HG03060 (cell line): ENCODE results near the gene FBXO31.

Source experiments
- ATAC-seq: cut with Tn5 transposase; IDR thresholded peaks from one replicate; pipeline ENCODE4 v1.9.1; 2021; ENCODE audit warnings: low read depth, moderate number of reproducible peaks; ENCODE audit not compliant: unreplicated experiment

The FBXO31 gene

DNA sequence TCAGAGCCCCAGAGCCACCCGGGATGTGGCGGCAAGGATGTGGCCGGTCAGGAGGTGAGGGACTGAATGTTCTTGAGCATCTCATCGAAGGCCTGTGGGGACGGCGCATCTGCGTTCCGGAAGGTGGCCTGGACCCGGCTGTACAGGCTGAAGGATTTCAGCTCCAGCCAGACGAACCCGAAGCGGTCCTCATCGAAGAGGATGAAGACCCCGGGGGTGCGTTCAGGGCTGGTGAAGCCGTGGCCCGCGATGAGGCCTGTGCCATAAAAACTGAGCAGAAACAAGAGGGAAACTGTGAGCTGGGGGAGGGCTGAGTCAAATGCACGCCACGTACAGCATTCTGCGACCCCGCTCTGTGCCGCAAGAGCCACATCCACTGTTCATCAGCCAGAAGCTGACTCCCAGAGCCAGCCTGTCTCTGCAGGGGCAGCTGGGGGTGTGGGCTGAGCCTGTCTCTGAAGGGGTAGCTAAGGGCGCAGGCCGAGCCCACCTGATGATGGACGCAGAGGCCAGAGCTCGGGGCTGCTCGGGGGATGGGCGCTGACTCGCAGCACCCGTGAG is 52.3 kb downstream of the FBXO31 start:
- ATAC-seq, result no peak

DNA sequence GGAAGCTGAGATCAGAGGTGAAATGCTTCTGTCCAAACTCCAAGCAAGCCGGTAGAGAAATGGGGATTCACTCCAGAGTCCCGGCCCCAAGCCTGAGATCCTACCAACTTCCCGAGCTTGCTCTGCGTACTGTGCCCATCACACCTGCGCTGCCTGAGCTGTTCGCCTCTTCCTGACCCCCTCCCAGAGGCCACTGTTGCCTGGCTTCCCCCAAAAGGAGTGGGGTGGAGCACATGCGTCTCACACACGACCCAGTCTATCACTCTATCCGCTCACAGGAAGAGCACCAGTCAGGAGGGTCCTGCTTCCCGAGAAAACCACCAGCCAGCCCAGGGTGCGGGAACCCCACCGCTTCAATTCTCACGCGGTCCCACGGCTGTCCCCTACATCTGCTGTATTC is 52.9 kb downstream of the FBXO31 start:
- ATAC-seq, result no peak

DNA sequence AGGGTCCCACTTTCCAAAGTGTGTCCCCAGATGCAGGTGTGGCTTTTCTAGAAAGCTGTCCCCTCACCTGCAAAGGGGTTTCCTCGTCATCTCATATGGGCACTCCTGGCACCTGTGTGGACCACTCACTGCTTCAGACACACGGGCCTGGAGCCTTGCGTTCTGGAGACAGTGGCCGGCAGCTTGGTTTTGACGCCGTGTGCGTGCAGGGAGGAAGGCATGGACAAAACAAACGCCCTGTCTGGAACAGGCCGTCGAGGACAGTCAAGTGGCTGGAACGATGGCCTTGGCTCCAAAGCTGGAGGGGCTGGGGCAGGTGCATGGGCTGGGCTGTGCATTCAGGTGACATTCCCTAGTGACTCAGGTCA is 53.3 kb downstream of the FBXO31 start:
- no peak for ATAC-seq

DNA sequence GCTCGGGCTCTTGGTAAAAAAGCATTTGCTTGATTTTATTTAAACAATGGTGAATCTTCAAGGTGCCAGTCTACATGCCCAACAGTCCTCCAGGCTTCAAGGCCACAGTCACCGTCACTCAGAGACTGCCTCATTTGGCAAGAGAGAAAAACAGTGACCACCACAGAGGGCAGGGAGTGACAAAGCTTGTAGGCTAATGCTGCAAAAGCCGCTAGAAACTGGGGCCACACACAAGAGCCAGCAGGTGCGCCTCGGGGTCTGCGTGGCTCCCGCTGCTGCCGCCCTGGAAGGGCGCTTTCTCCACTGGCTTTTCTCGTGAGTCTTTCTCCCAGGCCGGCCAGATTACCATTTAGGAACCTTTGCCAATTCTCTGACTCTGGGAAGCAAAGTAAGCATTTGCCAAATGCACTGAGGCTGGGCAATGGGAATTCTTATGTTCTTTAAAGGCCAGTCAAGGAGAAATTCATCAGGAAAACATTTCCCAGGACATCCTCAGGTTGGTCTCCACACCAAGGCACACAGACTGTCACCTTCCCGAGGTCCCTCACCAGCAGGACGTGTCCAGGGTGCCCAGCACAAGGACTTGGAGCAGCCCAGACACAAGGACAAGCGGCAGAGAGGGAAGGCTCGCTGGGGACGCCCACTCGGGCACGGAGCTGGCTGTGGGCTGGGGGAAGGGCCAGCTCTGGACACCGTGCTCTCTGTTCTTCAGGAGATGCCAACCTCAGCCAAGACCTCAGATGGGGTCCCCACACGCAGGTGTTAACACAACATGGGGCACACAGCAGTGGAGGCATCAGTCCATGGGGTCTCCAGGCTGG is 53.9 kb downstream of the FBXO31 start:
- no peak for ATAC-seq

DNA sequence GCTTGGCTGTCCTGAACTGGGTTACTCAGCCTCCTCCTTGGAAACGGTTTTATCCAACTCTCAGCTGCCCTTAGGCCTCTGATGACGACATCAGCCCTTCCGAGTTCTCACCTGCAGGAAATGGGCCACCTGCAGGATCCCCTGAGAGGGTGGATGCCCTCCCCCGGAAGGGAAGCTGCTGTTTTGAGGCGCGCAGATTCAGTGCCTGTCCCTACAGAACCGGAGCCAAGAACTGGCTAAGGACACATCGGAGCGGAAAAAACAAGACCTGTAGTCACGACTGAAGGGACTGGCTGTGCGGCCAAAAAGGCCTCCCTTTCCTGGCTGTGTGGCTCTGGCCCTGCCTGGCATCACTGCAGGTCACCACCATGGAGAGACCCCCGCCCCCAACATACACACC is 54.7 kb downstream of the FBXO31 start:
- no peak for ATAC-seq

DNA sequence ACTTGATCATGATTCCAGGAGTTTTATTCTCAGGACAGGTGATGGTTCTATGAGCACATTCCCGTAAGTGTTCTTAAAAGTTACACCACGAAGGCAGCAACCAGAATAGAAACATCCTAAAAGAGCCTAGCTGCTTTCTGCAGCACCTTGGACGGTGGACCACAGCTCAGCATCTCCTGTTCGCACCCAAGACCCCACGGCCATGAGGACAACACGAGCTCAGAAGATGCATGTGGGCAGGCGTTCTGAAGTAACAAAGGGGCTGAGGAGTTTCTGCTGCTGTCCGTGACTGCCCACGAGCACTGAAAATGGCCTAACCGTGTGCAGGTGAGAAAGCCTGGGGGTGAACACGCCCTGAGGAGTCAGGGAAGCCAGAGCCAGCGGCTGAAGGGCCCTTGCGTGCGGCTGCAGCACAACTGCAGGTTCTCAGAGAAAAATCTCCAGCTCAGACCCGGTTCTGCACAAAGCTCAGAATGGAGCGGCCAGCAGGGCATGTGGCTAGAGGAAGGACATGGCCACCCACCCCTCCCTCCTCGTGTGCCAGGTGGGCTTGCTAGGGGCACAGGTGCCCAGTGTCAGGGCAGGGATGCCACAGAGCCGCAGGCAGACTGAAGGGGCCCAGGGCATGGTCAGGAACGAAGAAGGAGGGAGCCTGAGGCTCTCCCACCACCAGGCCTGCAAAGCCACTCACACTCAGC is 55.6 kb downstream of the FBXO31 start:
- ATAC-seq, result no peak

DNA sequence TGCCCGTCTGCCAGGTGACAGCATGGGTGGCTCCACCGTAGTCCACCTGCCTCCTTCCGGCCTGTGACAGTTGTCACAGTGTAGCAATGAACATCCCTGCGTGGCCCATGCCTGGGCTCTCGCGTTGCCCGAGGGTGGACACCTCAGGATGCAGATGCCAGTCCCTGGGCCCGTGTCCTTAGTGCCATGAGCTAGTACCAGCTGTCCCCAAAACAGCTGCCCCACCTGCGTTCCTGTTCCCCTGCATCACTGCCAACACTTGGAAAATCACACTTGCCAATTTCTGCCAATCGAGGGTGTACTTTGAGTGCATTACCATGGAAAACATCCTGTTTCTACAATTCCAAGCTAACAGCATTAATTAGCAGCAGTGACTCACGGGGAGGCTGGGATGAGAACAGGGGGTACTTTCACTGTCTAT is 57.4 kb downstream of the FBXO31 start:
- ATAC-seq, result no peak

DNA sequence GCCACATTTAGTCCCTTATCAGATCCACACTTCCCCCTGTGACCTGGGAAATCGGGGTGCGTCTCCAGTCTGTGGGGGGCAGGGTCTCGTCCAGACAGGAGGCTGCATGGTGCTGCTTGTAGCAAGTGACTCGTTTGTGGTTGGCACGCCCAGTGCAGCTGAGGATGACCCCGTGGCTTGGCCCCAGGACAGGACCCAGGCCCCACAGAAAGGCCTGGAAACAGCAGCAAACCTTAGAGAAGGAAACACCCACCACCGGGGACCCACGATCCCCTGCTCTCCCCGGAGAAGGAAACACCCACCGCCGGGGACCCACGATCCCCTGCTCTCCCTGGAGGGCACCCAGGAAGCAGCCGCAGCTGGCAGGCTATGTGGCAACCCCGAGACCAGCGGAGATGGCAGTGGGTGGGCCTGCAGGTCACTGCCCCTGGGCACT is 58.1 kb downstream of the FBXO31 start:
- no peak for ATAC-seq

DNA sequence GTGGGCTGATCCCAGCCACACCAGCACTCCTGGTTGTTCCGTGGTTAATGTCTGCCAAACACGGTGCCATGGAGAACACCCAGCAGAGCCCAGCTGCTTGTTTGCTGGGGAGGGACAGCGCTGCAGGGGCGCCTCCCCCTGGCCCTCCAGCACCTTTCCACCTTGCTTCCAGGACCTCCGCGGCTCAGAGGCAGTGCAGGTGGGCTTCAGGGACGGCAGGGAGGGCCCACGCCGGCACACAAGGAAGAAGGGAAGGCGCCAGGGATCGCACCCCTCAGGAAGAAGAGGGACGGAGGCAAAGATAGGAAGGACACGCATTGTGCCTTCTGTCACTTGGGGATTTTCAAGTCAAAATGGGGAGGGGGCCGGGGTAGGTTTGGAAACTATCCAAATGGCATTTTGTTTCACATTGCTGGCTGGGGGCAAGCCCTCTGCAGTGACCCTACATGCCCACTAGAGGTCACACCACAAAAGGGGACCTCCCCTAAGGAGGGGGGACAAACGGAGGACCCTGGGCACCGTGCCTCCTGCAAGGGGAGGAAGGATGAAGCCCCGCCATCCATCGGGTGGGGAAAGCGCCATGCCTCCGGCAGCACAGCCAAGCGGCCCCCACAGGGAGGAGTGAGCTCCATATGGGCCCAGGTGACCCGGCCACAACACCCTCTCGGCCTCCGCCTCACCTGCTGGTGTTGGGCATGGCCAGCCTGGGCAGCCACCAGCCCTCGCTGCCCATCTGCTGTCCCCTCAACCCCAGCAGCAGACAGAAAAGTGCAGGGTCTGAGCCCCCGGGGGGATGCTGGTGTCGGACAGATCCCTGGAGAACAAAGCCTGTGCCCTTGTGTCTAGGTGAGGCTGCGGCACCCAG is 58.9 kb downstream of the FBXO31 start:
- no peak for ATAC-seq

DNA sequence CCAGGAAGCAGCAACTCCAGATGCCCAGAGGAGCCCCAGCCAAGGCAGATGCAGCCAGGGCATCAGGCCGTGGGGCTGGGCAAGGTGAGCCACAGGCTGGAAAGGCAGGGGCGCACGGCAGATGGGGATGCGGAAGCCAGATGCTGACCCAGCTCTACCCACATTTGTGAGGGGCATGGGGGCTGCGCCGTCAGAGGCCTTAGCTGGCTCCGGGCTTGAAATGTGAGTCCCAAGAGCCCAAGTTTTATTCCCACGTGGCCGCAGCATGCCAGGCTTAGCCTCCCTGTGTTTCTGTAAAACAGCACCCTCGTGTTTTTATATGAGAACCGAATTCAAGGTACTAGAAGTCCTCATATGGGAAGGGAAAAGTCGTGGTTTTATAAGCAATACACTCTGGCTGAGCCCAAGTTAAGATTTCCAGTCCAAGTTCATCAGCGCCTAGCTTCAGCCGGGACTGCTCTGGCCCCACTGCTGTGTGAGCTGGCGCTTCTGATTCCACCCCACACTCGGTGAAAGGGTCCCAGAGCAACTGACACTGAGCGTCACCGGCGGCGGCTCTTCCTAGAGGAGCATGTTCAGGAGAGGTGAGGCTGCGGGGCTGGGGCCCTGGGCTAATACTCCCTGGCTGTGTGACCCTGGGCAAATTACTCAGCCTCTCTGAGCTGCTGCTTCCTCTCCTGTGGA is 59.7 kb downstream of the FBXO31 start:
- ATAC-seq, result no peak

DNA sequence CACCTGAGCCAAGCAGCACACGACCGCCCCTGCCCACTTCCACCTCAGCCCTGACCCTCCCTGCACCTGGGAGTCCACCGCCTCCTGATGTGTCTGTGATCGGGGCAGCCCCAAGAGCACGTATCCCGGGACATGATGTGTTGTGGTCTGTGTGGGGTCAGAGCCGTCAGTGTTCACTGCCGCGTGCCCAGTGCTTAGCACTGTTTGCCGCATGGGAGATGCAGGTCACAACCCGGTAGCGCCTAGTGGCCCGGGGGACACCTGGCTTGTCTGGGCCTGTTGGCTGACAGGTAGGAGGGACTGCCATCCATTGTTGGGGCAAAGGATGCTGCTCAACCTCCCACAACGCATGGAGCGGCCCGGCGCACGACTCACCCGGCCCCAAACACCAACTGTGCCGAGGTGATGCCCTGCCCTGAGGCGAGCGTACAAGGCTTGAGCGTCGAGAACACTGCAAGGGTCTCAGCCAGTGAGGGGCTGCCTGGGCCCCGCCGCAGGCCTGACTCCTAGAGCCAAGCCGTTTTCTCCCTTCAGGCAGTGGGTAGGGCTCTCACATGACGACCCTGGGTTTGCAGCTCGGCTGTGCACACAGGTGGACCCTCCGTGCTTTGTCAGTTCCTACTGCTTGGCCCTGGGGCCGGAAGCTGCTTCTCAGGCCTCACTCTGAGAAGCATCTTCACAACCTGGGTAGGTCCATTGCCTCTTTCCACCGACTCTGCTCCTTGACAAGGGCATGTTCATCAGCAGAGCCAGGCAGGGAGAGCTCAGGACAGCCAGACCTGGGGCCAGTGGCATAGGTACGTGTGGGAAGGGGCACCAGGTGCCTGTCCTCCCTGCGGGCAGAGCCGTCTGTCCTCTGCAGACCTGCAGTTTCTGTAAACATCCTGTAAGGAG is 60.5 kb downstream of the FBXO31 start:
- ATAC-seq, result no peak

DNA sequence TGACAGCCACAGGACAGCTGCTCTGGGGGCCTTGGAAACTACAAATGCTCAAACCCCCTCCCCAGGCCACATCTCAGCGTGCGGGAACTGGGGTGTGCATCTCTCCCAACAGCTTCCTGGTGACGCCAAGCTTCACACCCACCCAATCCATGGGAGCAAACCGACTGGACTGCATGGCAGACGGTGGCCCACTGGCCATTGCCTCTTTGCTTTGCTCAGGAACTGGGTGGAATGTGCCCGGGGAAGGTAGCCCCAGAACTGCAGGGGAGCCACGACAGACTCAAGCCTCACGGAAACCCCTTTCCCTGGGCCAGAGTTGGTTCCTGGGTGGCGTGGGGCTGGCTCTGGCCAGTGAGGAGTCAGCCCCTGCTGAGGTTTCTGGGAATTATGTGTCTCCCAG is 61.2 kb downstream of the FBXO31 start:
- ATAC-seq, result no peak

DNA sequence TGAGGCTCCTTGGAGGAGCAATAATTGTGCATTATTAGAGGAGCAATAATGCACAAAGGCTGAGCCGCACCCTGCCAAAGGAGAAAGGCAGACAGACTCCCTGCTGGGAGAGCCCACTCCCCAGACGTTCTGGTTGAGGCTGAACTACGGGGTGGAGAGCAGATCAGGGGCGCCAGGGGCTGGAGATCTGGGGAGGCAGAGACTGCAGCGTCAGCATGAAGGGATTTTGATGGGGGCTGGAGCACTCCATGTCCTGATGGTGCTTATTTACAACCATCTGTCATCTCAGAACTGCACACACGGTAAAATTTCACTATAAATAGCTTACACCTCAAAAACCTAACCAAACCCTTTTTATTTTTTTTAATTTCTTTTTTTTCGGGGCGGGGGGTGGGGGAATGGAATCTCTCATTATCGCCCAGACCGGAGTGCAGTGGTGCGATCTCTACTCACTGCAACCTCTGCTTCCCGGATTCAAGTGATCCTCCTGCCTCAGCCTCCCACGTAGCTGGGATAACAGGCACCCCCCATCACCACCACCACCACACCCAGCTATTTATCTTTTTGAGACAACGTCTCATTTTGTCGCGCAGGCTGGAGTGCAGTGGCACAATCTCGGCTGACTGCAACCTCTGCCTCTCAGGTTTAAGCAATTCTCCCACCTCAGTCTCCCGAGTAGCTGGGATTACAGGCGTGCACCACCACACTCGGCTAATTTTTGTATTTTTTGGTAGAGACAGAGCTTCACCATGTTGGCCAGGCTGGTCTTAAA is 62.1 kb downstream of the FBXO31 start:
- no peak for ATAC-seq

DNA sequence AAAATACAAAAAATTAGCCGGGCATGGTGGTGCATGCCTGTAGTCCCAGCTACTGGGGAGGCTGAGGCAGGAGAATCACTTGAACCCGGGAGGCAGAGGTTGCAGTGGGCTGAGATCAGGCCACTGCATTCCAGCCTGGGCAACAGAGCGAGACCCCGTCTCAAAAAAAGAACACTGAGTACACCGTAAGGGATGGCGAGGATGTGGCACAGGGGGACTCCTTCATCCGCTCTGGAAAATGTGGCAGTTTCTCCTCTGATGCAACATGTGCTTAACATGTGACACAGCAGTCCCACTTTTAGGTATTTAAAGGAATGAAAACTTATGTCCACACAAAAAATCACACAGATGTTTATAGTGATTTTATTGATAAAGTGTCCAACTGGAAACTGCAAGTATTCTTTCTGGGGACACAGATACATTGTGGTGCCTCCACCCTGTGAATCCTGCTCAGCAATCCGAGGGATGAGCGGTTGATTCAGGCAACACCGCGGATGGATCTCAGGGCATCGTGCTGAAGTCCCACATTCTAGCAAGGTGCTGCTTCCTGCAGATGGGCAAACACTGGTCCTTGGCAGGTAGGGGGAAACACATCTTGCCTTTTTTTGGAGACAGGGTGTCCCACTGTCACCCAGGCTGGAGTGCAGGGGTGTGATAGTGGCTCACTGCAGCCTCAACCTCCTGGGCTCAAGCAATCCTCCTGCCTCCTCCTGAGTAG is 62.9 kb downstream of the FBXO31 start:
- ATAC-seq, result no peak

DNA sequence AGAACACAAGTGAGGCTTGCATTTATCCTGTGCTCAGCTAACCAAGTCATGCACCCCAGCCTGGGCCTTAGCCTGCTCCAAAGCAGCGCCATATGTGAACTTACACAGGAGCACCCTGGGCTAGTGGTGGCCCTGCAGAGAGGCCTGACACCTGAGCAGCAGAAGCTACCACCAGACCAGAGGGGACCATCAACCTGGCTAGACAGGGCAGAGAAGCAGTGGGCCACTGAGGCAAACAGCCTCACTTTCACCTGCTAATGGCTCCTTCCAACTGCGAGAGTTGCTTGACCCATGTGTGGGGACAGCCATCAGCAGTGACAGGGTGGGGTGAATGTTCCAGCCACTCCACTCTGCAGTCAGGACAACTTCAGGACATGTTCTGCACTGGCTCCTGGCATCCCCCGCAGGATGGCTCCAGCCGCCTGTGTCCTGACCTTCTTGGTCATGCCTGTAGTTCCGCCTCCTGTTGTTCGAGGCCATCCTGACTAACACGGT is 63.5 kb downstream of the FBXO31 start:
- no peak for ATAC-seq

DNA sequence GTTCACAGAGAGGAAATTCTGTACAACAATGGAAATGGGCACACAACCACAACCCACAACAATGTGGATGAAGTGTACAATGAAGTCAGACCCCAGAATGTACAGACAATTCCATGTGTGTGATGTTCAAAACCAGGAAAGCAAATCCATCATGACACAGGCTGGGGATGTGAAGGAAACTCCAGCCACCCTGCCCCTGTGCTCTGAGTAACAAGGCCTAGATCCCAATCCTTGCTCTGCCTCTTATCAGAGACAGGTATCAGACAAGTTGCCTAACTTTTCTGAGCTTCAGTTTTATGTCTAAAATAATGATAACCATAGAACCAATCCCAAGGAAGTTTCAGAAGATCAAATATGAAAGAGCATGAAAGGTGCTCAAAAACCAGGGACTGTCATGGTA is 64.6 kb downstream of the FBXO31 start:
- no peak for ATAC-seq

DNA sequence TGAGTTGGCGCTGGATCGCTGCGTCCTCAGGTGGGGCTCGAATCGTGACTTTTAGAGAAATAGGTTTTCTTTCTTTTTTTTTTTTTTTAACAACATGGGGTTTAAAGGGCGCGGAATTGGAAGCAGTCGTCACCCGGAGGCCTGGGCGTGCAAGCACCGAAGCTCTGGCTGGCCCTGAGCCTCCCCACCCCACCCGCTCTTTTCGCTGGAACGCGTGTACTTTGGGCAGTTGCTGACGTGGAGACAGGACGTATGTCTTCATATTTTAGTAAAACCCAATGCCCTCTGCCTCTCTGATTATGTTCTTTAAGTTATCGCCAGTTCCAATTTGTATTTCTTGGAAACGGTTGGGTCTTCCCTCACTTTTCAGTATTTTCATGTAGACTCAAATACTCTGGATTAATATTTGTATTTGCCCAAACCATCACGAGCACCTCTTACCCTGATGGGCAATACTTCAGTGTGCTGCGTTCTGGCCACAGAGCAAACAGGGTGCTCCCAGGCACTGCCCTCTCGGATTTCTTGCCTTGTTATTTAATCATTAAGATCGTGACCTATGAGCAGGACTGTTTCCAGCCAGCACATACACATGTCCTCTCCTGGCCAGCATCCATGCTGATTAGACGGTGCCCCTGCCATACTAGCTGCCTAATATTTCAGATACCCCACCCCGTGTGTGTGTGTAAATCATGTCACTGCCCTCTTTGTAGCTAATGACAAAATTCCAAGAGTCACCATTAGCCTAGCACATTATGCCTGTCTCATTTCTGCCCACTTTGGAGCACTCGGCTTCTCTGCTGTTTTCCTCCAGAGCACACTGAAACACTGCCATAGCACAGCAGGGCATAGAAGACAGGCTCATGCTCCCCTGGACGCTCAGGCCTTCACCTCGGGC is 65.6 kb downstream of the FBXO31 start:
- no peak for ATAC-seq
